Endothelial cell of hepatic sinusoid (primary cell): Measurements from ENCODE around the gene DISP2.

Experiments
- in situ Hi-C: cut with HindIII; loops from 2 replicates; pipeline ENCODE4 v1.10.0; 2017; ENCODE audit warnings: low sequenced_read_pairs

DISP2 gene

DNA sequence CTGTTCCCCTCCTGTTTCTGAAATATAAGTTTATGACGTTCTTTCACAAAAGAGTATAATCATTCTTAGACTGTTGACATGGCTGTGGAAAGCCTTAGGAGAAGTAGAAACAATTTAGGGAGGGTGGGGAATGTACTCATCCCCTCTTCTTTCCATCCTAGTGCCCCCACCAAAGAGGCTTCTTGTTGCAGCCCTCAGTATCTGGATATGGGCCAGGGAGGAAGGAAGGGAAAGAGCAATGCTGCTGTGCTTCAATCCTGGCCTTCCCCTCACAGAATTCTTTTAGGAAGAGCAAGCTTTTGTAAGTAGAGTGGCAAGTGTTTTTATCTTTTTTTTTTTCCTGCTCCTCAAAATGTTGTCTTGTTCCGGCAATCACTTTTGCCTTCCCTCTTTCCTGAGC, 32.8 kb upstream of the DISP2 start:
- in situ Hi-C loops: loop anchor here (5.0 kb wide), 1 partner anchor 97 kb away; no protein-coding TSS in a partner anchor

GRCh38 chr15:40325700-40326099, 32.3 kb upstream of the DISP2 start:
- in situ Hi-C loops: loop anchor here (5.0 kb wide), 1 partner anchor 97 kb away; no protein-coding TSS in a partner anchor

DNA sequence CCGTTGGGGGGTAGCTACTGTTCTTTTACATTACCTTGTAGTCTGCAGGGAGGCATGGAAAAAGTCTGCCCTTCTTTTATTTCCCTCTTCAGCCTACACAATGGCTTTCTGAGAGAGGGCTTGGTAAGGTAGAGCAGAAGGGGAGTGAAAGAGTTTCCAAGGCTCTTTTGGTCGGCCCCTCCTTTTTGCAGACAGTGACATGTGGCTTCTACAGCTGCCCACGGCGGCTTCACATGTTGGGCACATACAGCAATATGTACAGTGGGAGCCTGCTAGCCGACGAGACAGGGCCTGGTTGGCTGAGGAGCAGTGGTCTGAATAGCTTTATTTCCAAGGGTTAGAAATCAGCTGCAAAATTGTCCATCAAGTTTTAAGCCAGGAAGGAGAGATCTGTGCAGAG, 30.6 kb upstream of the DISP2 start:
- in situ Hi-C loops: loop anchor here (5.0 kb wide), 1 partner anchor 95 kb away; no protein-coding TSS in a partner anchor

- in situ Hi-C loops: loop anchor here (5.0 kb wide), 1 partner anchor 94 kb away; no protein-coding TSS in a partner anchor
Observed at GRCh38 chr15:40328176-40328575, 29.8 kb upstream of the DISP2 start.

- in situ Hi-C loops: loop anchor here (5.0 kb wide), 1 partner anchor 94 kb away; no protein-coding TSS in a partner anchor
Observed at GRCh38 chr15:40328751-40329150, 29.3 kb upstream of the DISP2 start.

- in situ Hi-C loops: loop anchor here (5.0 kb wide), 1 partner anchor 92 kb away; no protein-coding TSS in a partner anchor
Observed at GRCh38 chr15:40329804-40330203, 28.2 kb upstream of the DISP2 start.

GRCh38 chr15:40330368-40330836, 27.6 kb upstream of the DISP2 start:
- in situ Hi-C loops: no loop called here

GRCh38 chr15:40331026-40331425, 27.0 kb upstream of the DISP2 start:
- in situ Hi-C loops: no loop called here

GRCh38 chr15:40331637-40332036, 26.4 kb upstream of the DISP2 start:
- in situ Hi-C loops: no loop called here

GRCh38 chr15:40332113-40332781, 25.8 kb upstream of the DISP2 start:
- in situ Hi-C loops: no loop called here

DNA sequence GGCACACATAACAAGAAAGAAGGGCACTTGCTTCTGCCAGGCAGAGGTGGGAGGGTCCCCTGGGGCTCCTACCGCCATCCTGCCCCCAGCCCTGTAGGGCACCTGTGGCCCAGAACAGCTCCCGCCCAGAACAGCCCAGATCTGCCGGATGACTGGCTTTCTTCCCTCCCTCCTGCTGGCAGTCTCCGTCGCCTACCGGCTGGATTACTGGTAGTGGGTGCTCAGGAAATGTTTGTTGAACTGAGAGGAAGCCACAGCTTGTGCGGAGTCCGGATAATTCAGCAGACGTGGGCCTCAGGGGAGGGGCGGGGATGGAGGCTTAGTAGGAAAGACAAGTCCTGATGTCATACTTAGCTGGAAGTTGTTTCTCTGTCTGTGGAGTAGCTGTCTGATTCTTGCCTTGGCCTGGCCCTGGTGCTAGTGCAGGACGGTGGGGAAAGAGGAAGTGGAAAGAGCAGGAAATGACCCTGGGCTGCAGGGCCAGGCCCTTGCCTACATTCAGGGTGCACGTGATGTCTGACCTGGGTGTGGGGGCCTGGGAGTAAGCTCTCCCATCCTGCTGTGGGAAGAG, 24.0 kb upstream of the DISP2 start:
- in situ Hi-C loops: no loop called here

DNA sequence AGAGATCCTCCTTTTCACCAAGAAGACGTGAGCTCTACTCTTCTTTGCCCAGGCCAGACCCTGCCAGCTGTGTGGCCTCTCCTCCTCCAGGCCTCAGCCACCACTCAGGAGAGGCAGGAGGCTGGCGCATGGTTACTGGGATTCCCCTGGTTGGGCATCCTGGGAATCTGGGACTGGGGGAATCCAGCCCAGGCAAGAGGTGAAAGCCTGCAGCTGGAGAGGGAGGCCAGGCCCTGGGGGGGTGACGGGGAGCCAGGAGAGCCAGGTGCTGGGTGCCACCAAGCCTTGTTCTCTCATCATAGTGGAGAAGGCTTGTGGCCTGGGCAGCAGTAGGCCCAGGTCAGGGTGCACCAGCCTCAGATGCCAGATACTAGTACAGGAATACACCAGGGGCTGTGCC, 23.5 kb upstream of the DISP2 start:
- in situ Hi-C loops: no loop called here

GRCh38 chr15:40334941-40335795, 22.9 kb upstream of the DISP2 start:
- in situ Hi-C loops: no loop called here

- in situ Hi-C loops: no loop called here
Observed at GRCh38 chr15:40335938-40336743, 21.9 kb upstream of the DISP2 start.

DNA sequence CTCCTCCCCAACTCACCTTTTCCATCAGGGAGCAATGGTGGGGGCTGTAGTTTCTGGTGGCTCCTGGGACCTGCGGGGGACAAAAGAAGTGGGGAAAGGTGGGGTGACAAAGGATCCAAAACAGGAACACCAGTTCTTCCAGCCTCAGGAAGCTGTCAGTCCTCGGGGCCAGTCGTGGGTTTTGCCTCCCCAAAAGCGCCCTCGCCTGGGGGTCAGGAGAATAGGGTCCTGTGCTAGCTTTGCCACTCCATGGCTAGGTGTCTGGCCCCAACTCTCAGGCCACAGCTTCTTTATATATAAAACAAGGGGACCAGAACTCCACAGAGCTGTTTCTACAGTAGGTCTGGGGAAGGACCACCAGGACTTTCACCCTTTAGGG, 21.3 kb upstream of the DISP2 start:
- in situ Hi-C loops: no loop called here

DNA sequence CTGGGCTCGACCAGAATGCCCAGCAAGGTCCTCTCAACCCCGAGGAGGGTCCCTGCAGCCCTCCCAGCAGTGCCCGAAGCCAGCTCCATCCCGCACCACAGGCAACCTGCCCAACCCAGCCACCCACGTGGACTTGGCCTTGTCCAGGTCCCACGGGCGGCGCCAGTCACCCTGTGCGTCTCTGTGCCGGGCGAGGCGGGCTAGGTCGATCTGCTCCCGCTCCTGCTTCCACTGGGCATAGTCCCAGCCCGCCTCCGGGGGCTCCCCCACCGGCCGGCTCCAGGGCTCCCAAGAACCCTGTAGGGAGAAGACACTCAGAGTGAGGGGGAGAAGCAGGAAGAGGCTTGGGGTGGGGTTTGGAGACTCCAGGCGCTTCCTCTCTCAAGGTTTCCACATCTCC, 20.4 kb upstream of the DISP2 start:
- in situ Hi-C loops: no loop called here

- in situ Hi-C loops: no loop called here
Observed at GRCh38 chr15:40338041-40338657, 19.9 kb upstream of the DISP2 start.

DNA sequence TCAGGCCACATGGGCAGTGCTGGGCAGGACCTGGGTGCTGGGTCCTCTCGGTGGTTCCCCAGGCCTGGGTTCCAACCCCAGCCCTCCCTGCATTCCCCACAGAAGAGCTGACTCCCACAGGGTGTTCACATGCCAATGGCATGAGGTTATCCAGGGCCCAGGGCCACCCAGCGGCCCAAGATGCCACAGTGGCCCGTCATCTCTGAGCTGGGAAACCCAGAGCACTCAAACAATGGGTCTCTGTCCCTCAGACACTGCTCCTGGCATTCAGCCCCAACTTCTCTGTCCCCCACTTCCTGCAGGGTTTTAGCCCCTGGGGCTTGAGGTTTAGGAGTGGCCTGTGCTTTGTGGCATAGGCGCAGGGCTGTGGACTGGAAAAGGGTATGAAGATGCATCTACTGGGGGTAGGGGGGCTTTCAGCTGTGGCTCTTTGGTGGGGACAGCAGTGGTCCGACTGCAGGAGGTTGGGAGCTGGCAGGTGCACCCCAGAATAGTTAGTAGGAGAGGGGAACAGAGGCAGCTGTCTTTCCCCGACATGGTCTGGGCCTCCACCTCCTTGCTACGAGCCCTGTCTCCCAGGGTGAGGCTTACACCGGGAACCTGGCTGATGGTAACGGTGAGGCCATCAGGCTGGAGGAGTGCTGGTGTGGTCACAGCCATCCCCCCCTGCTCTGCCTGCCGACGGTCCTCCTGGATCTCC, 18.9 kb upstream of the DISP2 start:
- in situ Hi-C loops: no loop called here

DNA sequence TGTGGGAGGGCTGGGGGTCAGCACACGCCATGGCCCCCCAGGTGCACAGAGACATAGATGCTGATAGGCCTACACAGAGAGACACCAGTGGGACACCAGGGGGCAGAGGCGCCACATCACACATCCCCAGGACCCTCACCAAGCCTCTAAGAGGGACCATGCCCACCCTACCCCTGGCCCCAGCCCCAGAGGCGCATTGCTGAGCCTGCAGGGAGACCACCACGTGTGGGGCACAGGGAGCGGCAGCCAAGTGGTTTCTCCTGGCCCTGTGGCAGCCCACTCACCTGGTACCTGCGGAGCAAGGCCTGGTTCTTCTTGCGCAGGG, 18.4 kb upstream of the DISP2 start:
- in situ Hi-C loops: no loop called here
